Cardiac muscle cell (in vitro differentiated cells and primary cell): Measurements from ENCODE around the gene SGTB. TPM values are rescaled to one million over a fixed set of nuclear protein-coding genes. Genes with fewer than 3 reads are reported as not detected.

Experiments used
- DNase-seq, 2 donors: peaks; one replicate each; pipeline versions ENCODE4 v3.0.0 to v3.0.0-alpha.2; 2010 to 2017; ENCODE audit warnings: low read depth in 1 of 2, low spot score in 1 of 2
- H3K27ac ChIP-seq: fragments of 200-600 bp; sonication (generic); 2 replicates; pipeline ENCODE4 v1.5.1; 2016
- H3K27me3 ChIP-seq: fragments of 200-600 bp; sonication (generic); 2 replicates; pipeline ENCODE4 v1.6.0; 2016; ENCODE audit warnings: control low read depth
- H3K36me3 ChIP-seq: fragments of 200-600 bp; sonication (generic); 2 replicates; pipeline ENCODE4 v1.5.1; 2016; ENCODE audit warnings: control low read depth
- H3K4me1 ChIP-seq: fragments of 200-600 bp; sonication (generic); 2 replicates; pipeline ENCODE4 v1.8.1; 2017; ENCODE audit warnings: low read depth, mild to moderate bottlenecking, mixed run types
- H3K4me3 ChIP-seq: fragments of 200-600 bp; sonication (generic); 2 replicates; pipeline ENCODE4 v1.5.1; 2016; ENCODE audit warnings: mild to moderate bottlenecking
- H3K9me3 ChIP-seq: fragments of 200-600 bp; sonication (generic); 2 replicates; pipeline ENCODE4 v1.5.1; 2017; ENCODE audit warnings: low read depth, mild to moderate bottlenecking, control low read depth
- polyA plus RNA-seq: library from polyadenylated mRNA; unstranded; fragments of >200 nt; fragmentation: Nextera tagmentation; extraction: Ambion mirVana; gene quantifications from 2 replicates; pipeline ENCODE4 v1.2.1, GENCODE V29; 2016
- total RNA-seq: library from RNA; depleted of rRNA; stranded (reverse); fragments of >200 nt; gene quantifications from 2 replicates; pipeline ENCODE4 v1.2.3, GENCODE V29; 2016
- TF ChIP-seq, protein P1 (sequence below): IDR thresholded peaks from 2 replicates; pipeline ENCODE4 v1.5.1; 2012; ENCODE audit warnings: low read depth, mild to moderate bottlenecking, low read length

The SGTB gene
- total and polyA plus RNA-seq, 2 experiments from 2014 or later, result 2.9 to 5.9 TPM

DNA sequence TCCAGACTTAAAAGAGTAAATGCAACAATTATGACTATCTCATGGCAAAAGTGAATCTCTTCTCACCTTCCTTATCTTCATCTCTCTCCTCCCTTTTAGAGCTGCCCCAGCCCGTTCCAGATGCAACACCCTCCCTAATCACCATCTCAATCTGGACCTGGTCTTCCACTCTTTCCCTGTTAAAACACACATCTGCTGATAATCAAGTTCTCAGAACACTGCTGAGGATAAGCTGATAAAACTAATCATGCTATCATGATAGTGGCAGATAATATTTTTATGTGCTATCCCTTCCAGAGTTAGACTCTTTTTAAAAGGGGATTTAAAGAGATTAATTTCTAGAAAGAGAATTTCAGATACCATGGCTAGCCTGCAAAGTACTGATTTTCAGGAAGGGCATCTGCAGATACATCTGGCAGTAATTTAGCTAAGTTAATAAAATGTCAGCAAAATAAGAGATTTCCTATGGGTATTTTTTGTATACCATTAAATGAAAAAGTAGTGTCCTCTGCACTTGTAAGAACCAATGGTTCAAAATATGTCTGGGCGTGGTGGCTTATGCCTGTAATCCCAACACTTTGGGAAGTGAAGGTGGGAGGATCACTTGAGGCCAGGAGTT lies 17.2 kb downstream of the SGTB start:
- no peak overlapping the region for H3K27ac ChIP-seq
- no peaks in the 10 kb centered on the region for H3K9me3 ChIP-seq
- H3K36me3 ChIP-seq, result no peaks in the 10 kb centered on the region
- H3K27me3 ChIP-seq, result no peaks in the 10 kb centered on the region
- DNase-seq, result no peak
- TF ChIP-seq, protein P1, sequence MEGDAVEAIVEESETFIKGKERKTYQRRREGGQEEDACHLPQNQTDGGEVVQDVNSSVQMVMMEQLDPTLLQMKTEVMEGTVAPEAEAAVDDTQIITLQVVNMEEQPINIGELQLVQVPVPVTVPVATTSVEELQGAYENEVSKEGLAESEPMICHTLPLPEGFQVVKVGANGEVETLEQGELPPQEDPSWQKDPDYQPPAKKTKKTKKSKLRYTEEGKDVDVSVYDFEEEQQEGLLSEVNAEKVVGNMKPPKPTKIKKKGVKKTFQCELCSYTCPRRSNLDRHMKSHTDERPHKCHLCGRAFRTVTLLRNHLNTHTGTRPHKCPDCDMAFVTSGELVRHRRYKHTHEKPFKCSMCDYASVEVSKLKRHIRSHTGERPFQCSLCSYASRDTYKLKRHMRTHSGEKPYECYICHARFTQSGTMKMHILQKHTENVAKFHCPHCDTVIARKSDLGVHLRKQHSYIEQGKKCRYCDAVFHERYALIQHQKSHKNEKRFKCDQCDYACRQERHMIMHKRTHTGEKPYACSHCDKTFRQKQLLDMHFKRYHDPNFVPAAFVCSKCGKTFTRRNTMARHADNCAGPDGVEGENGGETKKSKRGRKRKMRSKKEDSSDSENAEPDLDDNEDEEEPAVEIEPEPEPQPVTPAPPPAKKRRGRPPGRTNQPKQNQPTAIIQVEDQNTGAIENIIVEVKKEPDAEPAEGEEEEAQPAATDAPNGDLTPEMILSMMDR, result no peak
- peaks cover 9% of the 10 kb centered on the region for H3K4me1 ChIP-seq
- no peak overlapping the region for H3K4me3 ChIP-seq

DNA sequence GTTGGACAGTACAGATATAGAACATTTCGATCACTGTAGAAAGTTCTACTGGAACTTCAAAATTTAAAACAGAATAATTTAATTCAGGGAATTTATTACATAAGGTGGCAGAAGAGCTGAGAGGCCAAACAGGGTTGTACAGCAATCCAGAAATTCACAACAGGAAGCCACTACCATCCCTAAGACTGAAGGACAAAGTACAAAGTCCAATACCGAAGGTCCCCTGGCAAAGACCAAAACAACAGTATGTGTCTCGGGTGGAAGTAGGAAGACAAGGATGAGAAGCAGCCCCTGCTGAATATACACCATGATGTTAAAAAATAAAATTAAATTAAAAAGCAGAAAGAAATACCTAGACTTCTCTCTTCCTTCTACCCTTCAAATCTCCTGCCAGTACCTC lies 19.9 kb downstream of the SGTB start:
- Histone ChIP-seq H3K4me3 (no peak overlapping the region), H3K9me3 (no peaks in the 10 kb centered on the region), H3K36me3 (no peaks in the 10 kb centered on the region), H3K27ac (no peak overlapping the region), H3K27me3 (no peaks in the 10 kb centered on the region), H3K4me1 (no peaks in the 10 kb centered on the region)
- DNase-seq, result no peak
- TF ChIP-seq, protein P1, result no peak

DNA sequence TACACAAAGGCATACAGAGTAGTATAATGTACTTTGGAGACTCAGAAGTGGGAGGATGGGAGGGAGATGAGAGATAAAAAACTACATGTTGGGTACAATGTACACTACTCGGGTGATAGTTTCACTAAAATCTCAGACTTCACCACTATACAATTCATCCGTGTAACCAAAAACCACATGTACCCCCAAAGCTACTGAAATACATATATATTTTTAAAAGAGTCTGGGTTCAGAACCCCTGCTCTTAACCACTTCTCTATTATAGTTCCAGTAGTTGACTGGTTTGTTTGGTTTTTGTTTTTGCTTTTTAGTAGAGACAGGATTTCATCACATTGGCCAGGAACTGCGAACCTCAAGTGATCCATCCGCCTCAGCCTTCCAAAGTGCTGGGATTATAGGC lies 22.6 kb downstream of the SGTB start:
- H3K4me1 ChIP-seq, result no peaks in the 10 kb centered on the region
- TF ChIP-seq, protein P1, result no peak
- no peak overlapping the region for H3K4me3 ChIP-seq
- no peak for DNase-seq
- H3K36me3 ChIP-seq, result no peaks in the 10 kb centered on the region
- H3K9me3 ChIP-seq, result no peaks in the 10 kb centered on the region
- no peaks in the 10 kb centered on the region for H3K27me3 ChIP-seq
- no peak overlapping the region for H3K27ac ChIP-seq

DNA sequence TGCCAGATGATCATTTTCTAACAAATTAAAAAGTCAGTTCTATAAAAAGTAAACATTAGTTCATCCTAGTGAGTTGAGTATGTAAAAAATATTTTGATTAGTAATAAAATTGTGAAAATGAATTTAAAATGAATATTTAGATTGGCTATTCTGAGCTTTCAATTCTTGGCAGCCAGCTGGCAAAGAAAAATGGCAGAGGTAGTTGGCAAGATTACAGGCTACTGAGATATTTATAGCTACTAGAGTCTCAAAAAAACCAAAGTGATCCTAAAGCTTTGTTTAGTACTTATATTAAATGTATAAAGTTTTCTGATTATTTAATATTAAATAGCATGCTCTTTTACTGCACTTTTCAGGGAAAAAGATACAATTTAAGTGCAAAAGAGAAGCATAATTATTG lies 25.0 kb downstream of the SGTB start:
- H3K27ac ChIP-seq, result no peak overlapping the region
- no peaks in the 10 kb centered on the region for H3K36me3 ChIP-seq
- TF ChIP-seq, protein P1, result no peak
- no peak overlapping the region for H3K4me3 ChIP-seq
- H3K27me3 ChIP-seq, result no peaks in the 10 kb centered on the region
- H3K4me1 ChIP-seq, result no peaks in the 10 kb centered on the region
- no peak for DNase-seq
- H3K9me3 ChIP-seq, result no peaks in the 10 kb centered on the region

DNA sequence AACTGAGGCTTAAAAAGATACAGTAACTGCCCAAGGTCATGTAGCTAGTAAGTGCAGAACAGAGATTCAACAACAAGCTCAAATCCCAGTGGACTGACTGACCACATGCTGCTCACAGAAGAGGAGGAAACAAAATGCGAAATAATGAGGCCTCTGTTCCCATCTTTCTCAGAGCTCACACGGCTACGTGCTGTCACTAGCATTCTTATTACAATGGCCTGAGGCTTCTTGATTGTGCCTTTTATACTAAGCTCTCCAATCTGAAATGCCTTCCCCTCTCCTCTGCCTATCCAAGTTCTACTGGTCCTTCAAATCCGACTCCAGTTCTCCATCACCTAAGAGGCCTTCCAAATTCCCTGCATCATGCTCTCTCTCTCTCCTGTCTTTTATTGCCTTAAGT lies 26.0 kb downstream of the SGTB start:
- H3K36me3 ChIP-seq, result no peaks in the 10 kb centered on the region
- no peak overlapping the region for H3K27ac ChIP-seq
- H3K9me3 ChIP-seq, result no peaks in the 10 kb centered on the region
- no peak for DNase-seq
- TF ChIP-seq, protein P1, result no peak
- no peaks in the 10 kb centered on the region for H3K4me1 ChIP-seq
- no peak overlapping the region for H3K4me3 ChIP-seq
- no peaks in the 10 kb centered on the region for H3K27me3 ChIP-seq
